ENCODE data around the gene KDELR1. TPM values are rescaled to one million over a fixed set of nuclear protein-coding genes. Genes with fewer than 3 reads are reported as not detected.

KDELR1 gene
- total and polyA plus RNA-seq, 2 of the 13 experiments (the other 11 are each of a cell fraction or from before 2014, with no cell fraction given), result 134 to 185 TPM

DNA sequence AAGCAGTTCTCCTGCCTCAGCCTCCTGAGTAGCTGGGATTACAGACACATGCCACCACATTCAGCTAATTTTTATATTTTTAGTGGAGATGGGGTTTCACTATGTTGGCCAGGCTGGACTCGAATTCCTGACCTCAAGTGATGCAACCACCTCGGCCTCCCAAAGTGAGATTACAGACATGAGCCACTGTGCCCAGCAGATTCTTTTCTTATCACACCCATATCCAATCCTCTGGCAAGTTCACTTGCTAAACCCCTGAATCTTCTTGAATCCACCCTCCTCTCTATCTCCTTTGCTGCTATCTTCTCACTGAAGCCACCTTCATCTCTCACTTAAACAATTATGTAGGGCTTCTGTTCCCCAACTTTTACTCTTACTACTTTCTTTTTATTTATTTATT lies 45.2 kb downstream of the KDELR1 start:
- no peak for ATAC-seq
- CTCF ChIA-PET (ENCODE audit: low intra/inter-chr PET ratio, low total read pairs), result no interaction called here

GRCh38 chr19:48344892-48345291 lies 46.5 kb downstream of the KDELR1 start:
- H3K4me3 ChIP-seq (replicated peaks in 1 of 3; ENCODE audit: insufficient read depth in 1 of 3, low read depth in 2 of 3, low read length in 3 of 3), result no peak overlapping the region
- intact Hi-C loops (cut with micrococcal nuclease; ENCODE audit: unreplicated experiment) (no loop called here), in situ Hi-C loops (cut with HindIII; ENCODE audit: extremely low pct_ligation_motif_present, low pct_unique_long_range_greater_than_20kb) (no loop called here)
- no peaks in the 10 kb centered on the region for H3K9me3 ChIP-seq (ENCODE audit: low read length)
- H3K4me2 ChIP-seq (ENCODE audit: low read depth, low read length), result no peak overlapping the region
- H4K20me1 ChIP-seq (ENCODE audit: insufficient read depth, low read length), result no peaks in the 10 kb centered on the region
- BruUV-seq (replicated peaks), result no TSS peak
- H3K27ac ChIP-seq (ENCODE audit: extremely low read length, insufficient read depth, low read length), result no peak overlapping the region
- H3K27me3 ChIP-seq (ENCODE audit: control insufficient read depth in 1 of 2, insufficient read depth in 2 of 2, low read length in 2 of 2), result no peaks in the 10 kb centered on the region
- H3K36me3 ChIP-seq (replicated peaks in 1 of 2; ENCODE audit: control insufficient read depth in 1 of 2, insufficient read depth in 2 of 2, low read length in 2 of 2), result peaks cover 1 to 17% of the 10 kb centered on the region in 2 experiments; a peak in 3 of 5 replicates
- H3K9ac ChIP-seq (ENCODE audit: insufficient read depth, low read depth, low read length), result no peak overlapping the region
- DNase-seq (ENCODE audit: low spot score) (no peak), ATAC-seq (no peak), FAIRE-seq (no peak)
- H2AFZ ChIP-seq (ENCODE audit: low read length), result no peak overlapping the region
- peaks cover 30% of the 10 kb centered on the region for H3K4me1 ChIP-seq (ENCODE audit: insufficient read depth, low read length)
- H3K79me2 ChIP-seq (ENCODE audit: insufficient read depth, low read length), result no peaks in the 10 kb centered on the region
- 100% methylated on average over 5 of the region's 6 CpGs for WGBS (ENCODE audit: low lambda C conversion rate)
- POLR2A ChIA-PET, result no interaction called here
- CTCF ChIA-PET (ENCODE audit: low intra/inter-chr PET ratio, low total read pairs), result no interaction called here
- TF ChIP-seq SRSF1 (optimal IDR thresholded peaks at IDR 0.05; ENCODE audit: low read depth, low read length) (no peak), JARID2 (CRISPR knock-in tag; IDR thresholded peaks at IDR 0.05; ENCODE audit: insufficient replicate concordance) (no peak), THAP11 (CRISPR knock-in tag; IDR thresholded peaks at IDR 0.05) (peak; percentile 92), SSRP1 (CRISPR knock-in tag; IDR thresholded peaks at IDR 0.05) (no peak), ZNF761 (CRISPR knock-in tag; conservative IDR thresholded peaks at IDR 0.05) (no peak), SMAD3 (CRISPR knock-in tag; IDR thresholded peaks at IDR 0.05) (no peak), ATF1 (CRISPR knock-in tag; IDR thresholded peaks at IDR 0.05) (no peak), ZNF143 (CRISPR knock-in tag; IDR thresholded peaks at IDR 0.05) (peak; percentile 85), ZBTB33 (CRISPR knock-in tag; IDR thresholded peaks at IDR 0.05) (0 out of 2 replicates have a peak, but pooled peaks have one; percentile 13), TAF1 (CRISPR knock-in tag; IDR thresholded peaks at IDR 0.05) (no peak), MBD4 (IDR thresholded peaks at IDR 0.05; ENCODE audit: borderline replicate concordance, low read length) (no peak), GLI4 (CRISPR knock-in tag; IDR thresholded peaks at IDR 0.05; ENCODE audit: borderline replicate concordance) (no peak), MYNN (CRISPR knock-in tag; IDR thresholded peaks at IDR 0.05; ENCODE audit: low read depth) (no peak), ZNF569 (CRISPR knock-in tag; IDR thresholded peaks at IDR 0.05; ENCODE audit: borderline replicate concordance) (no peak)
- TF ChIP-seq, protein P1, sequence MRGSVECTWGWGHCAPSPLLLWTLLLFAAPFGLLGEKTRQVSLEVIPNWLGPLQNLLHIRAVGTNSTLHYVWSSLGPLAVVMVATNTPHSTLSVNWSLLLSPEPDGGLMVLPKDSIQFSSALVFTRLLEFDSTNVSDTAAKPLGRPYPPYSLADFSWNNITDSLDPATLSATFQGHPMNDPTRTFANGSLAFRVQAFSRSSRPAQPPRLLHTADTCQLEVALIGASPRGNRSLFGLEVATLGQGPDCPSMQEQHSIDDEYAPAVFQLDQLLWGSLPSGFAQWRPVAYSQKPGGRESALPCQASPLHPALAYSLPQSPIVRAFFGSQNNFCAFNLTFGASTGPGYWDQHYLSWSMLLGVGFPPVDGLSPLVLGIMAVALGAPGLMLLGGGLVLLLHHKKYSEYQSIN (CRISPR knock-in tag; IDR thresholded peaks at IDR 0.05; ENCODE audit: borderline replicate concordance), result no peak
- TF ChIP-seq, protein P2, sequence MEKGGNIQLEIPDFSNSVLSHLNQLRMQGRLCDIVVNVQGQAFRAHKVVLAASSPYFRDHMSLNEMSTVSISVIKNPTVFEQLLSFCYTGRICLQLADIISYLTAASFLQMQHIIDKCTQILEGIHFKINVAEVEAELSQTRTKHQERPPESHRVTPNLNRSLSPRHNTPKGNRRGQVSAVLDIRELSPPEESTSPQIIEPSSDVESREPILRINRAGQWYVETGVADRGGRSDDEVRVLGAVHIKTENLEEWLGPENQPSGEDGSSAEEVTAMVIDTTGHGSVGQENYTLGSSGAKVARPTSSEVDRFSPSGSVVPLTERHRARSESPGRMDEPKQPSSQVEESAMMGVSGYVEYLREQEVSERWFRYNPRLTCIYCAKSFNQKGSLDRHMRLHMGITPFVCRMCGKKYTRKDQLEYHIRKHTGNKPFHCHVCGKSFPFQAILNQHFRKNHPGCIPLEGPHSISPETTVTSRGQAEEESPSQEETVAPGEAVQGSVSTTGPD (CRISPR knock-in tag; IDR thresholded peaks at IDR 0.05), result no peak

More for the DNA sequence above, 45.2 kb downstream of the KDELR1 start:
- in situ Hi-C loops (cut with HindIII; ENCODE audit: extremely low pct_ligation_motif_present, low pct_unique_long_range_greater_than_20kb), result no loop called here
- no peak overlapping the region for H3K4me3 ChIP-seq (replicated peaks in 1 of 3; ENCODE audit: insufficient read depth in 1 of 3, low read depth in 2 of 3, low read length in 3 of 3)
- WGBS (ENCODE audit: low lambda C conversion rate), result 93% methylated on average over 2 of the region's 2 CpGs
- H3K27me3 ChIP-seq (ENCODE audit: control insufficient read depth in 1 of 2, insufficient read depth in 2 of 2, low read length in 2 of 2), result no peaks in the 10 kb centered on the region
- intact Hi-C loops (cut with micrococcal nuclease; ENCODE audit: unreplicated experiment), result no loop called here
- H3K9me3 ChIP-seq (ENCODE audit: low read length), result no peaks in the 10 kb centered on the region
- TF ChIP-seq CBX1 (IDR thresholded peaks at IDR 0.05; ENCODE audit: low read depth) (no peak), EED (CRISPR knock-in tag; IDR thresholded peaks at IDR 0.05) (no peak)
- no peak overlapping the region for H3K27ac ChIP-seq (ENCODE audit: extremely low read length, insufficient read depth, low read length)
- H3K36me3 ChIP-seq (replicated peaks in 1 of 2; ENCODE audit: control insufficient read depth in 1 of 2, insufficient read depth in 2 of 2, low read length in 2 of 2), result peaks cover 1 to 14% of the 10 kb centered on the region in 2 experiments; a peak in 3 of 5 replicates
- DNase-seq (ENCODE audit: low spot score) (no peak), FAIRE-seq (no peak)
- H3K79me2 ChIP-seq (ENCODE audit: insufficient read depth, low read length), result no peaks in the 10 kb centered on the region
- H3K4me1 ChIP-seq (ENCODE audit: insufficient read depth, low read length), result peaks cover 39% of the 10 kb centered on the region
- no peak overlapping the region for H3K4me2 ChIP-seq (ENCODE audit: low read depth, low read length)
- no TSS peak for BruUV-seq (replicated peaks)
- POLR2A ChIA-PET, result no interaction called here
- H2AFZ ChIP-seq (ENCODE audit: low read length), result no peak overlapping the region
- no peak overlapping the region for H3K9ac ChIP-seq (ENCODE audit: insufficient read depth, low read depth, low read length)
- no peaks in the 10 kb centered on the region for H4K20me1 ChIP-seq (ENCODE audit: insufficient read depth, low read length)

Data from HepG2 (cell line).